HepG2 (cell line): ENCODE results near the gene ARHGAP5. TPM values are rescaled to one million over a fixed set of nuclear protein-coding genes. Genes with fewer than 3 reads are reported as not detected.

Experiments
- HDAC2 ChIP-seq: sonication (generic); formaldehyde crosslinking; IDR thresholded peaks from 2 replicates; pipeline ENCODE4 v1.4.0; 2020; ENCODE audit warnings: missing genetic modification reagents
- IRX3 ChIP-seq: sonication (generic); formaldehyde crosslinking; IDR thresholded peaks from 2 replicates; pipeline ENCODE4 v1.8.1; 2023; ENCODE audit warnings: mild to moderate bottlenecking, low read depth, missing genetic modification reagents, borderline replicate concordance
- JARID2 ChIP-seq: sonication (generic); formaldehyde crosslinking; IDR thresholded peaks from 2 replicates; pipeline ENCODE4 v1.8.1; 2023; ENCODE audit warnings: missing genetic modification reagents, inconsistent platforms; ENCODE audit not compliant: insufficient replicate concordance
- KDM4B ChIP-seq: sonication (generic); formaldehyde crosslinking; IDR thresholded peaks from 2 replicates; pipeline ENCODE4 v1.4.0; 2020; ENCODE audit warnings: missing genetic modification reagents
- KLF6 ChIP-seq: IDR thresholded peaks from 2 replicates; pipeline ENCODE4 v1.8.0; 2016; ENCODE audit warnings: missing biosample characterization, missing genetic modification reagents
- MED1 ChIP-seq: sonication (generic); formaldehyde crosslinking; IDR thresholded peaks from 2 replicates; pipeline ENCODE4 v1.4.0; 2020; ENCODE audit warnings: missing genetic modification reagents
- MIER2 ChIP-seq: IDR thresholded peaks from 2 replicates; pipeline ENCODE4 v1.6.1; 2016; ENCODE audit warnings: missing biosample characterization, missing genetic modification reagents
- MYNN ChIP-seq: sonication (generic); formaldehyde crosslinking; IDR thresholded peaks from 2 replicates; pipeline ENCODE4 v1.4.0; 2020; ENCODE audit warnings: mild to moderate bottlenecking, low read depth, missing genetic modification reagents
- NBN ChIP-seq: fragments of 450-650 bp; conservative IDR thresholded peaks from 2 replicates; pipeline ENCODE4 v1.6.1; 2017
- NFYC ChIP-seq: IDR thresholded peaks from 2 replicates; pipeline ENCODE4 v1.6.1; 2016; ENCODE audit warnings: missing genetic modification reagents, missing compliant biosample characterization
- PCBP1 ChIP-seq: fragments of 200-400 bp; formaldehyde crosslinking; IDR thresholded peaks from 2 replicates; pipeline ENCODE4 v1.6.1; 2017; ENCODE audit warnings: mild to moderate bottlenecking, low read depth, low read length, borderline replicate concordance
- PHF20 ChIP-seq: sonication (generic); formaldehyde crosslinking; IDR thresholded peaks from 2 replicates; pipeline ENCODE4 v1.5.0; 2020; ENCODE audit warnings: mild to moderate bottlenecking, missing genetic modification reagents
- SIN3A ChIP-seq: IDR thresholded peaks from 2 replicates; pipeline ENCODE4 v1.6.1; 2011; ENCODE audit warnings: low read depth, mild to moderate bottlenecking, control low read depth, low read length, borderline replicate concordance
- SIN3B ChIP-seq: fragments of 150-350 bp; IDR thresholded peaks from 2 replicates; pipeline ENCODE4 v1.6.1; 2014; ENCODE audit warnings: low read length
- SMAD3 ChIP-seq: sonication (generic); formaldehyde crosslinking; IDR thresholded peaks from 2 replicates; pipeline ENCODE4 v1.4.0; 2020; ENCODE audit warnings: missing genetic modification reagents
- SYNCRIP ChIP-seq: fragments of 200-400 bp; formaldehyde crosslinking; IDR thresholded peaks from 2 replicates; pipeline ENCODE4 v1.6.1; 2018; ENCODE audit warnings: mild to moderate bottlenecking, low read depth, low read length; ENCODE audit not compliant: insufficient read depth
- TBP ChIP-seq: sonication (generic); formaldehyde crosslinking; IDR thresholded peaks from 2 replicates; pipeline ENCODE4 v1.5.0; 2020; ENCODE audit warnings: missing genetic modification reagents
- ZFP82 ChIP-seq: sonication (generic); formaldehyde crosslinking; IDR thresholded peaks from 2 replicates; pipeline ENCODE4 v1.5.1; 2020; ENCODE audit warnings: mild to moderate bottlenecking, missing genetic modification reagents, borderline replicate concordance
- ZNF136 ChIP-seq: sonication (generic); formaldehyde crosslinking; IDR thresholded peaks from 2 replicates; pipeline ENCODE4 v1.8.1; 2022; ENCODE audit warnings: low read depth, mild to moderate bottlenecking, moderate library complexity, missing genetic modification reagents
- ZNF329 ChIP-seq: sonication (generic); formaldehyde crosslinking; IDR thresholded peaks from 2 replicates; pipeline ENCODE4 v1.9.0; 2021; ENCODE audit warnings: low read depth, mild to moderate bottlenecking, missing genetic modification reagents
- ZNF34 ChIP-seq: sonication (generic); formaldehyde crosslinking; IDR thresholded peaks from 2 replicates; pipeline ENCODE4 v1.4.0; 2020; ENCODE audit warnings: mild to moderate bottlenecking, missing genetic modification reagents, borderline replicate concordance
- ZNF556 ChIP-seq: sonication (generic); formaldehyde crosslinking; IDR thresholded peaks from 2 replicates; pipeline ENCODE4 v1.4.0; 2020; ENCODE audit warnings: mild to moderate bottlenecking, missing genetic modification reagents, borderline replicate concordance
- ZNF670 ChIP-seq: sonication (generic); formaldehyde crosslinking; IDR thresholded peaks from 2 replicates; pipeline ENCODE4 v1.8.0; 2022; ENCODE audit warnings: mild to moderate bottlenecking, missing genetic modification reagents, borderline replicate concordance
- ZNF782 ChIP-seq: sonication (generic); formaldehyde crosslinking; IDR thresholded peaks from 2 replicates; pipeline ENCODE4 v1.4.0; 2020; ENCODE audit warnings: missing genetic modification reagents, mild to moderate bottlenecking, borderline replicate concordance
- polyA plus RNA-seq, 8 experiments: library from polyadenylated mRNA; depleted of rRNA in 3 of 8; stranded (reverse) in 7 of 8; unstranded in 1 of 8; fragments of >200 nt; fragmentation: Illumina TruSeq in 4 of 8; extraction: Trizol in 4 of 8; gene quantifications; 2 replicates each; pipeline versions ENCODE4 v1.2.1 to v1.2.3, GENCODE V29; 2011 to 2016; ENCODE audit warnings: low read depth in 4 of 8, missing spikeins in 1 of 8, mixed read lengths in 1 of 8; ENCODE audit not compliant: insufficient read depth in 1 of 8
- total RNA-seq, 5 experiments: library from RNA; depleted of rRNA; stranded (reverse); fragments of >200 nt; fragmentation: Illumina TruSeq; extraction: Trizol; gene quantifications; 2 replicates each; pipeline ENCODE4 v1.2.3, GENCODE V29; 2016; ENCODE audit warnings: low read depth in 1 of 5
- TF ChIP-seq, protein P1 (sequence below): IDR thresholded peaks from 2 replicates; pipeline ENCODE4 v1.6.1; 2016; ENCODE audit warnings: missing genetic modification reagents, missing compliant biosample characterization
- TF ChIP-seq, protein P2 (sequence below): sonication (generic); formaldehyde crosslinking; IDR thresholded peaks from 2 replicates; pipeline ENCODE4 v1.8.1; 2023; ENCODE audit warnings: mild to moderate bottlenecking, missing genetic modification reagents
- TF ChIP-seq, protein P3 (sequence below): sonication (generic); formaldehyde crosslinking; IDR thresholded peaks from 2 replicates; pipeline ENCODE4 v1.4.0; 2020; ENCODE audit warnings: mild to moderate bottlenecking, low read depth, missing genetic modification reagents
- TF ChIP-seq, protein P4 (sequence below): sonication (generic); formaldehyde crosslinking; IDR thresholded peaks from 2 replicates; pipeline ENCODE4 v1.5.0; 2020; ENCODE audit warnings: missing genetic modification reagents

Gene ARHGAP5
- total and polyA plus RNA-seq, 2 of the 13 experiments (the other 11 are each of a cell fraction or from before 2014, with no cell fraction given), result 33.7 to 144 TPM

DNA sequence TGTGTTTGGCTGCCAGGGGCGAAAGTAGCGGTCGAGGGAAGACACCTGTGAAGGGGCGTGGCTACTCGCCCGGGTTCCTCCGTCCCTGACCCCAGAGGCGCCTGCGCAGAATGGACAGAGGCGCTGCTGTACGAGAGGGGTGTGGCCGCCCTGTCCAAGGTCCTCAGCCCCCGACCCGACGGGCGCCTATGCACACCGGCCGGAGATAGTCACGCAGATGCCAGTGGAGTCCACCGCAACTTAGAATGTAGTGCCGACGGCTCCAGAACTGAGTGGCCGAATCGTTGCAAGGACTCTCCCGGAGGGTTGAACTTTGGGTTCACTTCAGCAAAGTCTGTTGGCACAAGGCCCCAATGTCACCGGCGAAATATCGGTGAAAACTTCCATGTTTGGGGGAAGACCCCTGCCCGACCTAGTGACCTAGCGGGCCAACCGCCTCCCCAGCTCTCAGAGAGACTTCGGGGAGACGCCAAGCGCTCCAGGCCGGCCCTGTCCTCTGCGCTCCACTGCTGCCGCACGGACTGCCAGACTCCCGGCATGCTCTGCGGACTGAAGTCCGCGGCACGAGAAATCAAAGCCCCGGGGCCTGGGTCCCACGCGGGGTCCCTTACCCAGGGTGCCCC is 124.2 kb downstream of the ARHGAP5 start (continued):
- TF ChIP-seq SMAD3 (CRISPR knock-in tag) (peak; percentile 73; the same call in 1 of the 2 replicates), SIN3B (peak; percentile 63; the same call in 1 of the 2 replicates), MYNN (CRISPR knock-in tag) (peak; percentile 90; the same call in 1 of the 2 replicates), SIN3A (peak; percentile 97; the same call in 1 of the 2 replicates), ZNF556 (CRISPR knock-in tag) (peak; percentile 97), ZNF329 (CRISPR knock-in tag) (no peak), NBN (no peak), PHF20 (peak; percentile 84), MIER2 (CRISPR knock-in tag) (peak; percentile 92), NFYC (CRISPR knock-in tag) (peak; percentile 46; the same call in 1 of the 2 replicates), JARID2 (peak; percentile 91), ZNF782 (CRISPR knock-in tag) (peak; percentile 88; the same call in 1 of the 2 replicates), TBP (CRISPR knock-in tag) (0 out of 2 replicates have a peak, but pooled peaks have one; percentile 47), ZNF136 (peak; percentile 28), KLF6 (CRISPR knock-in tag) (peak; percentile 90), HDAC2 (peak; percentile 87), ZNF34 (CRISPR knock-in tag) (peak; percentile 99), MED1 (CRISPR knock-in tag) (peak; percentile 85), KDM4B (CRISPR knock-in tag) (peak; percentile 93), IRX3 (CRISPR knock-in tag) (peak; percentile 89), PCBP1 (no peak; the same call in 1 of the 2 replicates), SYNCRIP (no peak), ZNF670 (CRISPR knock-in tag) (peak; percentile 96; the same call in 1 of the 2 replicates), ZFP82 (CRISPR knock-in tag) (no peak)
- TF ChIP-seq, protein P1, sequence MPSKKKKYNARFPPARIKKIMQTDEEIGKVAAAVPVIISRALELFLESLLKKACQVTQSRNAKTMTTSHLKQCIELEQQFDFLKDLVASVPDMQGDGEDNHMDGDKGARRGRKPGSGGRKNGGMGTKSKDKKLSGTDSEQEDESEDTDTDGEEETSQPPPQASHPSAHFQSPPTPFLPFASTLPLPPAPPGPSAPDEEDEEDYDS (CRISPR knock-in tag), result peak; percentile 91
- TF ChIP-seq, protein P2, sequence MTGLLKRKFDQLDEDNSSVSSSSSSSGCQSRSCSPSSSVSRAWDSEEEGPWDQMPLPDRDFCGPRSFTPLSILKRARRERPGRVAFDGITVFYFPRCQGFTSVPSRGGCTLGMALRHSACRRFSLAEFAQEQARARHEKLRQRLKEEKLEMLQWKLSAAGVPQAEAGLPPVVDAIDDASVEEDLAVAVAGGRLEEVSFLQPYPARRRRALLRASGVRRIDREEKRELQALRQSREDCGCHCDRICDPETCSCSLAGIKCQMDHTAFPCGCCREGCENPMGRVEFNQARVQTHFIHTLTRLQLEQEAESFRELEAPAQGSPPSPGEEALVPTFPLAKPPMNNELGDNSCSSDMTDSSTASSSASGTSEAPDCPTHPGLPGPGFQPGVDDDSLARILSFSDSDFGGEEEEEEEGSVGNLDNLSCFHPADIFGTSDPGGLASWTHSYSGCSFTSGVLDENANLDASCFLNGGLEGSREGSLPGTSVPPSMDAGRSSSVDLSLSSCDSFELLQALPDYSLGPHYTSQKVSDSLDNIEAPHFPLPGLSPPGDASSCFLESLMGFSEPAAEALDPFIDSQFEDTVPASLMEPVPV, result peak; percentile 55; the same call in 1 of the 2 replicates
- TF ChIP-seq, protein P3, sequence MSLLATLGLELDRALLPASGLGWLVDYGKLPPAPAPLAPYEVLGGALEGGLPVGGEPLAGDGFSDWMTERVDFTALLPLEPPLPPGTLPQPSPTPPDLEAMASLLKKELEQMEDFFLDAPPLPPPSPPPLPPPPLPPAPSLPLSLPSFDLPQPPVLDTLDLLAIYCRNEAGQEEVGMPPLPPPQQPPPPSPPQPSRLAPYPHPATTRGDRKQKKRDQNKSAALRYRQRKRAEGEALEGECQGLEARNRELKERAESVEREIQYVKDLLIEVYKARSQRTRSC (CRISPR knock-in tag), result no peak; the same call in 1 of the 2 replicates
- TF ChIP-seq, protein P4, sequence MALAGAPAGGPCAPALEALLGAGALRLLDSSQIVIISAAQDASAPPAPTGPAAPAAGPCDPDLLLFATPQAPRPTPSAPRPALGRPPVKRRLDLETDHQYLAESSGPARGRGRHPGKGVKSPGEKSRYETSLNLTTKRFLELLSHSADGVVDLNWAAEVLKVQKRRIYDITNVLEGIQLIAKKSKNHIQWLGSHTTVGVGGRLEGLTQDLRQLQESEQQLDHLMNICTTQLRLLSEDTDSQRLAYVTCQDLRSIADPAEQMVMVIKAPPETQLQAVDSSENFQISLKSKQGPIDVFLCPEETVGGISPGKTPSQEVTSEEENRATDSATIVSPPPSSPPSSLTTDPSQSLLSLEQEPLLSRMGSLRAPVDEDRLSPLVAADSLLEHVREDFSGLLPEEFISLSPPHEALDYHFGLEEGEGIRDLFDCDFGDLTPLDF, result peak; percentile 81
